Tibial artery (tissue), 4 donors: ENCODE data around the gene GPC6.
"Not testable (repeated sequence)": the region's sequence is repeated elsewhere in the genome, so short reads cannot be mapped to it uniquely, and the experiment has no call there.

Experiments used
- DNase-seq, 2 donors: peaks; one replicate each; pipeline ENCODE4 v3.0.0-alpha.2; 2019
- H3K27ac ChIP-seq, 2 donors: fragments of 200-600 bp; sonication (generic) in 1 of 2; 1 replicate in 1 of 2; 2 replicates in 1 of 2; pipeline ENCODE4 v1.5.1; 2018 to 2019; ENCODE audit warnings: mild to moderate bottlenecking in 1 of 2
- H3K27me3 ChIP-seq, 2 donors: fragments of 200-600 bp; sonication (generic) in 1 of 2; one replicate each; pipeline versions ENCODE4 v1.5.1 to v1.6.0; 2016 to 2019
- H3K36me3 ChIP-seq, 3 donors: fragments of 200-600 bp; sonication (generic) in 2 of 3; one replicate each; pipeline ENCODE4 v1.5.1; 2016 to 2019; ENCODE audit warnings: mild to moderate bottlenecking in 2 of 3
- H3K4me1 ChIP-seq, 4 donors: fragments of 200-600 bp; sonication (generic) in 2 of 4; 1 replicate in 3 of 4; 2 replicates in 1 of 4; pipeline ENCODE4 v1.5.1; 2016 to 2019
- H3K4me3 ChIP-seq, 2 donors: fragments of 200-600 bp; sonication (generic) in 1 of 2; 1 replicate in 1 of 2; 2 replicates in 1 of 2; pipeline ENCODE4 v1.5.1; 2018 to 2019; ENCODE audit warnings: mild to moderate bottlenecking in 2 of 2
- H3K9me3 ChIP-seq, 3 donors: fragments of 200-600 bp; sonication (generic) in 1 of 3; one replicate each; pipeline ENCODE4 v1.5.1; 2016 to 2019
- CTCF ChIP-seq, 2 experiments: fragments of 200-600 bp in 1 of 2; fragments of 450-650 bp in 1 of 2; IDR thresholded peaks; one replicate each; pipeline ENCODE4 v1.5.1; 2017 to 2019; ENCODE audit warnings: antibody characterized with exemption in 2 of 2, mild to moderate bottlenecking in 1 of 2, moderate library complexity in 1 of 2
- intact Hi-C: fragments of 100-400 bp; cut with DNase I; formaldehyde crosslinking; loops from one replicate; pipeline ENCODE4 v1.15.0; 2023; ENCODE audit warnings: low total_unique reads

The GPC6 gene

GRCh38 chr13:93480553-93481106, 254.0 kb downstream of the GPC6 start:
- intact Hi-C loops, result no loop called here
- H3K9me3 ChIP-seq, result no peaks in the 10 kb centered on the region
- TF ChIP-seq CTCF (IDR thresholded peaks at IDR 0.05), result no peak
- no peaks in the 10 kb centered on the region for H3K36me3 ChIP-seq
- peaks cover 0 to 27% (median 0%) of the 10 kb centered on the region in 4 donors for H3K4me1 ChIP-seq
- no peak overlapping the region for H3K4me3 ChIP-seq
- H3K27me3 ChIP-seq, result no peaks in the 10 kb centered on the region
- no peak overlapping the region for H3K27ac ChIP-seq
- DNase-seq, result no peak

- H3K4me3 ChIP-seq, intact Hi-C loops, H3K27me3 ChIP-seq, H3K36me3 ChIP-seq, H3K27ac ChIP-seq, H3K9me3 ChIP-seq, DNase-seq: not testable (repeated sequence)
- H3K4me1 ChIP-seq, result peaks cover 0 to 20% (median 0%) of the 10 kb centered on the region in 4 donors
Observed at GRCh38 chr13:93496117-93496516, 269.5 kb downstream of the GPC6 start.

- H3K27me3 ChIP-seq, result no peaks in the 10 kb centered on the region
- no peaks in the 10 kb centered on the region for H3K9me3 ChIP-seq
- intact Hi-C loops, result no loop called here
- H3K27ac ChIP-seq, result no peak overlapping the region
- no peaks in the 10 kb centered on the region for H3K36me3 ChIP-seq
- H3K4me3 ChIP-seq, result no peak overlapping the region
- DNase-seq, result no peak
- TF ChIP-seq CTCF (IDR thresholded peaks at IDR 0.05), result no peak
- H3K4me1 ChIP-seq, result peaks cover 0 to 21% (median 0%) of the 10 kb centered on the region in 4 donors
Observed at GRCh38 chr13:93496985-93497673, 270.5 kb downstream of the GPC6 start.

GRCh38 chr13:93499991-93500390, 273.4 kb downstream of the GPC6 start:
- peak overlapping the region; percentile 16 for H3K4me3 ChIP-seq
- TF ChIP-seq CTCF (IDR thresholded peaks at IDR 0.05), result no peak
- H3K27ac ChIP-seq, result no peak overlapping the region
- H3K9me3 ChIP-seq, result no peaks in the 10 kb centered on the region
- no peaks in the 10 kb centered on the region for H3K36me3 ChIP-seq
- peaks cover 0 to 22% (median 0%) of the 10 kb centered on the region in 4 donors for H3K4me1 ChIP-seq
- no peak for DNase-seq
- H3K27me3 ChIP-seq, result no peaks in the 10 kb centered on the region
- intact Hi-C loops, result no loop called here

- H3K9me3 ChIP-seq, result no peaks in the 10 kb centered on the region
- no peak overlapping the region for H3K4me3 ChIP-seq
- intact Hi-C loops, result no loop called here
- H3K27me3 ChIP-seq, result no peaks in the 10 kb centered on the region
- H3K36me3 ChIP-seq, result no peaks in the 10 kb centered on the region
- no peak for TF ChIP-seq CTCF (IDR thresholded peaks at IDR 0.05)
- H3K27ac ChIP-seq, result no peak overlapping the region
- no peak for DNase-seq
- peaks cover 0 to 29% (median 0%) of the 10 kb centered on the region in 4 donors for H3K4me1 ChIP-seq
Observed at GRCh38 chr13:93502071-93502470, 275.5 kb downstream of the GPC6 start.

- Histone ChIP-seq H3K27ac (no peak overlapping the region), H3K4me3 (no peak overlapping the region), H3K36me3 (no peaks in the 10 kb centered on the region), H3K4me1 (peaks cover 0 to 29% (median 0%) of the 10 kb centered on the region in 4 donors), H3K27me3 (no peaks in the 10 kb centered on the region), H3K9me3 (no peaks in the 10 kb centered on the region)
- intact Hi-C loops, result no loop called here
- DNase-seq, result no peak
- no peak for TF ChIP-seq CTCF (IDR thresholded peaks at IDR 0.05)
Observed at GRCh38 chr13:93502987-93503615, 276.5 kb downstream of the GPC6 start.
